GM12878 (cell line): Measurements from ENCODE around the gene SH2D2A. TPM values are rescaled to one million over a fixed set of nuclear protein-coding genes. Genes with fewer than 3 reads are reported as not detected.

Source experiments
- ATAC-seq: fragments of 200-7000 bp; cut with Tn5 transposase; 3 replicates; pipeline ENCODE4 v1.9.1; 2020; ENCODE audit warnings: mild to moderate bottlenecking, moderate library complexity
- BruUV-seq: library from RNA; stranded (reverse); fragments of 400-500 nt; replicated peaks from 2 replicates; lab custom pipeline; 2021; lab: Mats Ljungman, UMichigan
- CTCF ChIA-PET: fragments of 300-600 bp; sonication (Branson Sonifier 250); formaldehyde crosslinking; extraction: SDS; loops from one replicate; lab custom pipeline; 2021; ENCODE audit warnings: inconsistent platforms; lab: Yijun Ruan, JAX
- POLR2A ChIA-PET: fragments of 350-600 bp; formaldehyde crosslinking; extraction: SDS; loops from one replicate; lab custom pipeline; 2021; ENCODE audit warnings: inconsistent platforms; lab: Charles Lee
- RAD21 ChIA-PET: fragments of 300-600 bp; sonication (Branson Sonifier 250); formaldehyde crosslinking; loops from one replicate; lab custom pipeline; 2023; ENCODE audit warnings: antibody characterized with exemption; ENCODE audit not compliant: unreplicated experiment; lab: Charles Lee
- SMC1A ChIA-PET: fragments of 300-600 bp; sonication (Branson Sonifier 250); formaldehyde crosslinking; loops from one replicate; lab custom pipeline; 2023; ENCODE audit not compliant: unreplicated experiment, uncharacterized antibody; lab: Charles Lee
- DNase-seq: peaks from one replicate; pipeline ENCODE4 v3.0.0-alpha.2; 2011; ENCODE audit warnings: low read depth, low spot score
- FAIRE-seq: peaks from 3 replicates; lab custom pipeline; 2011; peaks lifted over from hg19 to GRCh38; lab: Jason Lieb, UNC
- H2AFZ ChIP-seq: 2 replicates; pipeline ENCODE4 v1.6.0; 2011; ENCODE audit warnings: low read depth, low read length, control low read depth; ENCODE audit not compliant: control insufficient read depth
- H3K27ac ChIP-seq: 2 replicates; pipeline ENCODE4 v1.5.1; 2011; ENCODE audit warnings: control low read depth; ENCODE audit not compliant: control insufficient read depth, insufficient read depth
- H3K27me3 ChIP-seq, 2 experiments: replicated peaks in 1 of 2; 2 replicates each; pipeline versions ENCODE4 v1.6.0 to v1.6.1; 2011; ENCODE audit warnings: low read length in 1 of 2; ENCODE audit not compliant: control insufficient read depth in 2 of 2, insufficient read depth in 2 of 2
- H3K36me3 ChIP-seq, 2 experiments: 2 replicates each; pipeline ENCODE4 v1.5.1; 2011; ENCODE audit warnings: low read length in 1 of 2; ENCODE audit not compliant: control insufficient read depth in 2 of 2, insufficient read depth in 2 of 2
- H3K4me1 ChIP-seq: 2 replicates; pipeline ENCODE4 v1.6.1; 2011; ENCODE audit warnings: mild to moderate bottlenecking, low read length, moderate library complexity, mixed read lengths; ENCODE audit not compliant: control insufficient read depth, insufficient read depth
- H3K4me2 ChIP-seq: 2 replicates; pipeline ENCODE4 v1.6.0; 2011; ENCODE audit warnings: control low read depth; ENCODE audit not compliant: control insufficient read depth, insufficient read depth
- H3K4me3 ChIP-seq: fragments of 200-600 bp; sonication (generic); 2 replicates; pipeline ENCODE4 v1.5.1; 2016
- H3K79me2 ChIP-seq: 2 replicates; pipeline ENCODE4 v1.6.0; 2011; ENCODE audit warnings: low read length; ENCODE audit not compliant: control insufficient read depth, insufficient read depth
- H3K9ac ChIP-seq: 2 replicates; pipeline ENCODE4 v1.8.0; 2011; ENCODE audit warnings: low read length, control low read depth, mixed read lengths; ENCODE audit not compliant: control insufficient read depth, insufficient read depth
- H3K9me3 ChIP-seq: replicated peaks from 3 replicates; pipeline ENCODE4 v1.5.1; 2011; ENCODE audit warnings: mild to moderate bottlenecking, low read length; ENCODE audit not compliant: control insufficient read depth, insufficient read depth
- H4K20me1 ChIP-seq: 2 replicates; pipeline ENCODE4 v1.6.0; 2011; ENCODE audit not compliant: control insufficient read depth, insufficient read depth
- BMI1 ChIP-seq: fragments of 450-650 bp; IDR thresholded peaks from 2 replicates; pipeline ENCODE4 v1.6.1; 2016; ENCODE audit warnings: mild to moderate bottlenecking, moderate library complexity, borderline replicate concordance
- HDAC2 ChIP-seq: fragments of 200-600 bp; sonication (generic); IDR thresholded peaks from 2 replicates; pipeline ENCODE4 v1.6.1; 2017
- NR2C1 ChIP-seq: fragments of 450-650 bp; IDR thresholded peaks from 2 replicates; pipeline ENCODE4 v1.6.1; 2017; ENCODE audit warnings: antibody characterized with exemption, mild to moderate bottlenecking, moderate library complexity
- SMC3 ChIP-seq: IDR thresholded peaks from 2 replicates; pipeline ENCODE4 v1.6.1; 2011; ENCODE audit warnings: low read length, improper control_type of control experiment, borderline replicate concordance
- SPI1 ChIP-seq: IDR thresholded peaks from 2 replicates; pipeline ENCODE4 v1.6.1; 2011; ENCODE audit warnings: low read depth, mild to moderate bottlenecking, low read length, moderate library complexity, borderline replicate concordance; ENCODE audit not compliant: insufficient read depth
- SUZ12 ChIP-seq: fragments of 200-600 bp; sonication (generic); IDR thresholded peaks from one replicate; pipeline ENCODE4 v1.6.1; 2018; ENCODE audit warnings: antibody characterized with exemption, mild to moderate bottlenecking; ENCODE audit not compliant: unreplicated experiment
- WGBS: methylation state at CpG from one replicate; pipeline ENCODE4 v1.1.6; 2016; ENCODE audit warnings: low lambda C conversion rate; ENCODE audit not compliant: insufficient replicate concordance, insufficient coverage; ENCODE audit errors: missing lambda C conversion rate; 5-methylcytosine and 5-hydroxymethylcytosine counted together
- in situ Hi-C: fragments of 300-500 bp; cut with MboI; formaldehyde crosslinking; loops from 9 replicates; pipeline ENCODE4 v1.14.3; 2018; ENCODE audit warnings: mixed read lengths
- intact Hi-C: fragments of 100-400 bp; cut with micrococcal nuclease; formaldehyde crosslinking; loops from one replicate; pipeline ENCODE4 v1.14.2; 2022; ENCODE audit not compliant: unreplicated experiment
- polyA plus RNA-seq, 11 experiments: library from polyadenylated mRNA; depleted of rRNA in 4 of 11; unstranded in 6 of 11; stranded (reverse) in 5 of 11; fragments of >200 nt; fragmentation: Nextera tagmentation in 4 of 11; fragmentation: Illumina TruSeq in 1 of 11; extraction: Ambion mirVana in 4 of 11; extraction: Trizol in 1 of 11; gene quantifications; 1 replicate in 1 of 11; 2 replicates in 10 of 11; pipeline versions ENCODE4 v1.2.1 to v1.2.3, GENCODE V29; 2011 to 2016; ENCODE audit warnings: inconsistent platforms in 2 of 11, missing spikeins in 2 of 11, low read depth in 1 of 11
- total RNA-seq, 4 experiments: library from RNA; depleted of rRNA in 3 of 4; stranded (reverse); fragments of >200 nt in 3 of 4; fragmentation: Illumina TruSeq in 1 of 4; extraction: Trizol in 1 of 4; gene quantifications; 2 replicates each; pipeline versions ENCODE4 v1.2.1 to v1.2.3, GENCODE V29; 2013 to 2021
- TF ChIP-seq, protein P1 (sequence below): fragments of 450-650 bp; IDR thresholded peaks from 2 replicates; pipeline ENCODE4 v1.6.1; 2017; ENCODE audit warnings: mild to moderate bottlenecking, low read depth, inconsistent platforms; ENCODE audit not compliant: poor library complexity, severe bottlenecking
- TF ChIP-seq, protein P2 (sequence below): IDR thresholded peaks from 2 replicates; pipeline ENCODE4 v1.6.1; 2012; ENCODE audit warnings: low read length, inconsistent platforms
- TF ChIP-seq, protein P3 (sequence below): fragments of 450-650 bp; IDR thresholded peaks from 2 replicates; pipeline ENCODE4 v1.6.1; 2017; ENCODE audit warnings: low read depth, mild to moderate bottlenecking, moderate library complexity

SH2D2A gene
- total and polyA plus RNA-seq, 10 of the 15 experiments (the other 5 are each of a cell fraction or from before 2014, with no cell fraction given): 0.72 to 15.9 (median 7.0) TPM

- in situ Hi-C loops (no loop called here), intact Hi-C loops (loop anchor here (2.0 kb wide), 1 partner anchor 32 kb away; no protein-coding TSS in a partner anchor)
- no TSS peak for BruUV-seq
- H3K27ac ChIP-seq: no peak overlapping the region
- TF ChIP-seq SUZ12 (peak; percentile 29), SPI1 (no peak)
- no peaks in the 10 kb centered on the region for H3K9me3 ChIP-seq
- ChIA-PET POLR2A (interaction anchor here (1.2 kb wide), 1 partner anchor 164 kb away, joined by 10 read pairs; no protein-coding TSS in a partner anchor), RAD21 (interaction anchor here (1.6 to 7.0 kb wide), 5 partner anchors 10 to 169 kb away, joined by 3 to 115 read pairs (median 113); partner anchors contain the start of genes ISG20L2 and METTL25B), SMC1A (interaction anchor here (0.6 to 7.6 kb wide), 7 partner anchors 20 to 131 kb away, joined by 3 to 123 read pairs (median 22); partner anchors contain the start of genes ISG20L2 and METTL25B), CTCF (interaction anchor here (0.9 to 9.4 kb wide), 13 partner anchors 10 to 198 kb away, joined by 3 to 248 read pairs (median 14); partner anchors contain the start of genes CRABP2, ISG20L2 and METTL25B)
- 47% methylated on average over 4 of the region's 5 CpGs for WGBS
- DNase-seq: no peak
- no peak for FAIRE-seq
- no peaks in the 10 kb centered on the region for H3K79me2 ChIP-seq
- H2AFZ ChIP-seq: no peak overlapping the region
- H3K4me3 ChIP-seq: no peak overlapping the region
- no peaks in the 10 kb centered on the region for H4K20me1 ChIP-seq
- H3K27me3 ChIP-seq: peaks cover 11 to 22% of the 10 kb centered on the region in 2 experiments
- peaks cover 23% of the 10 kb centered on the region for H3K4me1 ChIP-seq
- H3K36me3 ChIP-seq: no peaks in the 10 kb centered on the region
- no peak for ATAC-seq
- H3K9ac ChIP-seq: no peak overlapping the region
- H3K4me2 ChIP-seq: no peak overlapping the region
Measured at GRCh38 chr1:156858555-156858956, 41.9 kb upstream of the SH2D2A start.

DNA sequence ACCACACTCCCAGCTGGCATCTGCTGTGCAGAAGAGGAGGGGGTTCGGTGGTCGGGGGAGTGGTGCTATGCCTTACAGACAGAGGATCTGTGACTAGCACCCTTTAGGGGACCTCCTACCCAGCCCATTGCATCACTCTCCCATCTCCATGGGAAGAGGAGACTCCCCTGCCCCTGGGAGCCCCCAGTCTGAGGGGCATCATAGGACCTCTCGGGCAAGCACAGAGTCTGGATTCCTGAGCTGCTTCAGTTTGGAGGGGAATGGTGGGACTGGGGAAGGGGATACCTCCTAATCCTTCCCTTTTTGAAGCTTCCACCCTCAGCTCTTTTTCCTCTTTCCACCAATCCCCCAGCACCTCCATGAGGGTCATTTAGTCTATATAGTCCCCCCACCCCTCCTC, 40.9 kb upstream of the SH2D2A start:
- intact Hi-C loops (no loop called here), in situ Hi-C loops (no loop called here)
- H2AFZ ChIP-seq: no peak overlapping the region
- H3K4me1 ChIP-seq: peaks cover 13% of the 10 kb centered on the region
- ATAC-seq (no peak), DNase-seq (no peak), FAIRE-seq (no peak)
- ChIA-PET POLR2A (interaction anchor here (1.2 kb wide), 1 partner anchor 163 kb away, joined by 10 read pairs; no protein-coding TSS in a partner anchor), SMC1A (interaction anchor here (0.7 to 7.6 kb wide), 6 partner anchors 19 to 130 kb away, joined by 3 to 123 read pairs (median 3); partner anchors contain the start of genes ISG20L2 and METTL25B), CTCF (interaction anchor here (0.5 to 9.4 kb wide), 10 partner anchors 12 to 167 kb away, joined by 3 to 248 read pairs (median 20); partner anchors contain the start of genes ISG20L2 and METTL25B), RAD21 (interaction anchor here (1.6 to 7.0 kb wide), 5 partner anchors 9 to 167 kb away, joined by 3 to 115 read pairs (median 113); partner anchors contain the start of genes ISG20L2 and METTL25B)
- BruUV-seq: no TSS peak
- no peaks in the 10 kb centered on the region for H3K36me3 ChIP-seq
- WGBS: 0% methylated on average over 3 of the region's 3 CpGs
- peaks cover 11 to 22% of the 10 kb centered on the region in 2 experiments for H3K27me3 ChIP-seq
- H3K27ac ChIP-seq: no peak overlapping the region
- no peak overlapping the region for H3K4me3 ChIP-seq
- H3K79me2 ChIP-seq: no peaks in the 10 kb centered on the region
- H4K20me1 ChIP-seq: no peaks in the 10 kb centered on the region
- H3K9ac ChIP-seq: no peak overlapping the region
- H3K4me2 ChIP-seq: no peak overlapping the region
- H3K9me3 ChIP-seq: no peaks in the 10 kb centered on the region
- TF ChIP-seq NR2C1: no peak
- TF ChIP-seq, protein P1, sequence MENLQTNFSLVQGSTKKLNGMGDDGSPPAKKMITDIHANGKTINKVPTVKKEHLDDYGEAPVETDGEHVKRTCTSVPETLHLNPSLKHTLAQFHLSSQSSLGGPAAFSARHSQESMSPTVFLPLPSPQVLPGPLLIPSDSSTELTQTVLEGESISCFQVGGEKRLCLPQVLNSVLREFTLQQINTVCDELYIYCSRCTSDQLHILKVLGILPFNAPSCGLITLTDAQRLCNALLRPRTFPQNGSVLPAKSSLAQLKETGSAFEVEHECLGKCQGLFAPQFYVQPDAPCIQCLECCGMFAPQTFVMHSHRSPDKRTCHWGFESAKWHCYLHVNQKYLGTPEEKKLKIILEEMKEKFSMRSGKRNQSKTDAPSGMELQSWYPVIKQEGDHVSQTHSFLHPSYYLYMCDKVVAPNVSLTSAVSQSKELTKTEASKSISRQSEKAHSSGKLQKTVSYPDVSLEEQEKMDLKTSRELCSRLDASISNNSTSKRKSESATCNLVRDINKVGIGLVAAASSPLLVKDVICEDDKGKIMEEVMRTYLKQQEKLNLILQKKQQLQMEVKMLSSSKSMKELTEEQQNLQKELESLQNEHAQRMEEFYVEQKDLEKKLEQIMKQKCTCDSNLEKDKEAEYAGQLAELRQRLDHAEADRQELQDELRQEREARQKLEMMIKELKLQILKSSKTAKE: no peak
- TF ChIP-seq, protein P2, sequence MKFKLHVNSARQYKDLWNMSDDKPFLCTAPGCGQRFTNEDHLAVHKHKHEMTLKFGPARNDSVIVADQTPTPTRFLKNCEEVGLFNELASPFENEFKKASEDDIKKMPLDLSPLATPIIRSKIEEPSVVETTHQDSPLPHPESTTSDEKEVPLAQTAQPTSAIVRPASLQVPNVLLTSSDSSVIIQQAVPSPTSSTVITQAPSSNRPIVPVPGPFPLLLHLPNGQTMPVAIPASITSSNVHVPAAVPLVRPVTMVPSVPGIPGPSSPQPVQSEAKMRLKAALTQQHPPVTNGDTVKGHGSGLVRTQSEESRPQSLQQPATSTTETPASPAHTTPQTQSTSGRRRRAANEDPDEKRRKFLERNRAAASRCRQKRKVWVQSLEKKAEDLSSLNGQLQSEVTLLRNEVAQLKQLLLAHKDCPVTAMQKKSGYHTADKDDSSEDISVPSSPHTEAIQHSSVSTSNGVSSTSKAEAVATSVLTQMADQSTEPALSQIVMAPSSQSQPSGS: no peak
- TF ChIP-seq, protein P3, sequence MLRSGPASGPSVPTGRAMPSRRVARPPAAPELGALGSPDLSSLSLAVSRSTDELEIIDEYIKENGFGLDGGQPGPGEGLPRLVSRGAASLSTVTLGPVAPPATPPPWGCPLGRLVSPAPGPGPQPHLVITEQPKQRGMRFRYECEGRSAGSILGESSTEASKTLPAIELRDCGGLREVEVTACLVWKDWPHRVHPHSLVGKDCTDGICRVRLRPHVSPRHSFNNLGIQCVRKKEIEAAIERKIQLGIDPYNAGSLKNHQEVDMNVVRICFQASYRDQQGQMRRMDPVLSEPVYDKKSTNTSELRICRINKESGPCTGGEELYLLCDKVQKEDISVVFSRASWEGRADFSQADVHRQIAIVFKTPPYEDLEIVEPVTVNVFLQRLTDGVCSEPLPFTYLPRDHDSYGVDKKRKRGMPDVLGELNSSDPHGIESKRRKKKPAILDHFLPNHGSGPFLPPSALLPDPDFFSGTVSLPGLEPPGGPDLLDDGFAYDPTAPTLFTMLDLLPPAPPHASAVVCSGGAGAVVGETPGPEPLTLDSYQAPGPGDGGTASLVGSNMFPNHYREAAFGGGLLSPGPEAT: no peak
- TF ChIP-seq SMC3: no peak
- no peak for TF ChIP-seq HDAC2
- TF ChIP-seq BMI1: no peak
